GM12874 (cell line): Measurements from ENCODE around the gene CDC6.

Source experiments
- TF ChIP-seq, protein P1 (sequence below): IDR thresholded peaks from 2 replicates; pipeline ENCODE4 v1.5.1; 2011; ENCODE audit warnings: low read depth, mild to moderate bottlenecking, control low read depth, low read length, moderate library complexity; ENCODE audit not compliant: insufficient read depth

Gene CDC6

GRCh38 chr17:40342504-40343218 is 55.0 kb downstream of the CDC6 start:
- TF ChIP-seq, protein P1, sequence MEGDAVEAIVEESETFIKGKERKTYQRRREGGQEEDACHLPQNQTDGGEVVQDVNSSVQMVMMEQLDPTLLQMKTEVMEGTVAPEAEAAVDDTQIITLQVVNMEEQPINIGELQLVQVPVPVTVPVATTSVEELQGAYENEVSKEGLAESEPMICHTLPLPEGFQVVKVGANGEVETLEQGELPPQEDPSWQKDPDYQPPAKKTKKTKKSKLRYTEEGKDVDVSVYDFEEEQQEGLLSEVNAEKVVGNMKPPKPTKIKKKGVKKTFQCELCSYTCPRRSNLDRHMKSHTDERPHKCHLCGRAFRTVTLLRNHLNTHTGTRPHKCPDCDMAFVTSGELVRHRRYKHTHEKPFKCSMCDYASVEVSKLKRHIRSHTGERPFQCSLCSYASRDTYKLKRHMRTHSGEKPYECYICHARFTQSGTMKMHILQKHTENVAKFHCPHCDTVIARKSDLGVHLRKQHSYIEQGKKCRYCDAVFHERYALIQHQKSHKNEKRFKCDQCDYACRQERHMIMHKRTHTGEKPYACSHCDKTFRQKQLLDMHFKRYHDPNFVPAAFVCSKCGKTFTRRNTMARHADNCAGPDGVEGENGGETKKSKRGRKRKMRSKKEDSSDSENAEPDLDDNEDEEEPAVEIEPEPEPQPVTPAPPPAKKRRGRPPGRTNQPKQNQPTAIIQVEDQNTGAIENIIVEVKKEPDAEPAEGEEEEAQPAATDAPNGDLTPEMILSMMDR: no peak

DNA sequence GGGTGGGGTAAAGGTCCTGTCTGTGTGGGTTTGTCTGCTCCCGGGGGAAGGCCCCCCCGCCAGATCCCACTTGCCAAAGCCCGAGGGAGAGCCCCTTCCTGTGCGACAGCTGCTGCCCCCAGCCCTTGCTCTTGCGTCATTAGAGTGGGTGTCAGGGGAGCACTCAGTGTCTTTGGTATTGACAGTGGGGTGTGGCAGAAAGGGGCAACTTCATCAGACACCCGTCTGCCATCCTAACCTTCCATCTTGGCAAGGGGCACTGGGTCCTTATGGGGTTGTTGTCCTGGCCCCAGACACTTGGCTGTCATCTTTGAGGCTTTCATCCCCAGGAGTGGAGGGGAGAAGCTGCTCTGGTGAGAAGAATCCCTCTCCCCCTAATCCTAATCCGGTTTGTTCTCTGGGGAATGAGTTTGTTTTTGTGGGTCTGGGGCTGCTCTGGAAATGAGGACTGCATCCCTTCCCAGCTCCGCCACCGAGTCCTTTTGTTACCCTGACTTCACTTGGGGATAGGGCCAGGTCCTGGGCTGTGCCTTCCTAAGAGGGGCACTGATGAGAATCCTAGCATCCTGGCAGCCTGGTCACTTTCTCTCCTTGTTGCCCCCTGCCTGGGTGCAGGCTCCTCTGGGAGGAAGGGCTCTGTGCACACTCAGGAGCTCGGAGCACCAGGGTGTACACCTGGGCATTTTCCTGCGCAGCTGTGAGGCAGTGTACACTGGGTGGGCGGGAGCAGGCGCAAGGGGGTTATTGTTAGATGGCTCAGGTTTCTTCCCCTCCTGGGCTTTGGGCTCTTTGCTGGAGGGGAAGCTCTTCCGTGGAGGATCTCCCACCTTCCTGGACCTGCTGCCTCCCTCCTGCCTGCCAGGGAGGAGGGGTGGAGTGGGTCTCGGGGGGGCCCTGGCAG is 55.8 kb downstream of the CDC6 start:
- TF ChIP-seq, protein P1: no peak

DNA sequence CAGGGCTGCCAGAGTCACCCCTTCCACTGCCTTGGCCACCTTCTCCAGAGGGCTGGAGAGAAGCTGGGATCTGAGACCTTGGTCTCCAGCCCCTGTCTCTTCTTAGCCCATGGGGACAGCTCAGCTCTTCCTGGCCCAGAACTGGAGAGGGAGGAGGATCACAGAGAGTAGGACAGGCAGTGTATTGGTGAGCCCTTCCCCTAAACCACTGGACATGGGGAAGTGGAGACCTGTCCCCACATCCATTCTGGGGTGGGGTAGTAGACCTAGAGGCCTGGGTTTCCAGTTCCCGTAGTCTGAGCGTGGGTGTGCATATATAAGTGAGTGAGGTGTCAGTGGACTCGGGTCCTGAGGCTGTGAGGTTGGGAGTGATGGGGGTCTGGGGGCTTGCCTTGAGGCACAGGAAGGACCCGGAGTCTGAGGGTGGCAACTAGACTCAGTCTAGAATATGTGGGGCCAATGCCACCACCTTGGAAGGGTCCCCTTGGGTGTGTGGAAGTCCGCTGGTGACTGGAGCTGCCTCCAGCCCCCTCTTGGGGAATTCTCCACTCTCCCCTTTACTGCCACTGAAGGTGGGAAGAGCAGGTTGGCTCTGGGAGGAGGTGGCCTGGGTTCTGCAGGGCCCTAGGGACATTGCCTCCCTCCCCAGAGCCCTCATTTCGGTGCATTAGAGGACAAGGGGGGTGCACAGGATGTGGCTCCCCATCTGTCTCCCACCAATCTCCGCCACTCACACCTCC is 56.9 kb downstream of the CDC6 start:
- TF ChIP-seq, protein P1: no peak

DNA sequence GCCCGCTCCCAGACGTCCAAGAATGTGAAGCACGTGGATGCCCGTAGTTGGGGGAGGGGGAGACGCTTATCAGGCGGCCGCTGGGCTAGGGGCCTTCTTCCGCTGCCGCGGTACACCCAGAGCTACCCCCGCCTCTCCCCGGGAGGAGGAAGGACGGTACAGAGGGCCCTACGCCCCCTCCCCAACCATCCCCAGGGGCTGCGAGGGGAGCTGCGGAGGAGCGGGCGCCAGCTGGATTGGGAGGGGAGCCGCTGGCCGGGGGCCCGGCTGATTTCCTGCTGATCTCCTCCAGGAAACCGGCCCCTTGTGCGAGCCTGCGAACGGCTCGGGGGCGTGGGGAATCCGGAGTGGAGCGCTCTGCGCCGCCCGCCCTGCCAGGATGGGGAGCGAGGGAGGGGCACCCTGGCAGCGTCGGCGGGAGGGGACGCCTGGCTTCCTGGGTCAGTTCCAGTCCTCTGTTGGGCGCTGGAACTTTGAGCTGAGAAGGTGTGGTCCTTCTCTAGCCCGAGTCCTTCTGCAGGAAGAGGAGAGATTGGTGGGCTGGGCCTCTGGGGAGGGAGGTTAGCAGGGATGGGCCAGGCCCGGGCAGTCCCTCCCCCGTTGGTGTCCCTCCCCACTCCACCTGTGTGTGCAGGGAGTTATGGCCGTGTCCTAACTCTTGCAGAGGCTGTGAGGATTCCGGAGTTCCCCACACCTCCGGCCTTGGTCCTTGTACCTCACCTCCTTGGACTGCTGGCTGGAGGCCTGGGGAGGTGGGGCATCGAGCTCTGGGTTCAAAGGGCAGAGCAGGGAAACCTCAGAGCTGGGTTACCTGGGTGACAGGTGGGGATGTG is 57.7 kb downstream of the CDC6 start:
- TF ChIP-seq, protein P1: no peak

GRCh38 chr17:40345994-40346764 is 58.5 kb downstream of the CDC6 start:
- TF ChIP-seq, protein P1: no peak

GRCh38 chr17:40346765-40347158 is 59.1 kb downstream of the CDC6 start:
- TF ChIP-seq, protein P1: no peak
